KMS-11 (cell line): ENCODE results near the gene RASAL2.

Experiments
- H2AFZ ChIP-seq: fragments of 200-600 bp; sonication (generic); 2 replicates; pipeline ENCODE4 v1.6.1; 2016; ENCODE audit warnings: antibody characterized with exemption, mixed run types, low read depth
- H3K27ac ChIP-seq: fragments of 200-600 bp; sonication (generic); 2 replicates; pipeline ENCODE4 v1.6.1; 2016; ENCODE audit warnings: mild to moderate bottlenecking, mixed run types
- H3K27me3 ChIP-seq: fragments of 200-600 bp; sonication (generic); 2 replicates; pipeline ENCODE4 v1.6.1; 2017; ENCODE audit warnings: mild to moderate bottlenecking, low read depth, mixed run types, moderate library complexity; ENCODE audit not compliant: insufficient read depth
- H3K36me3 ChIP-seq: fragments of 200-600 bp; sonication (generic); 2 replicates; pipeline ENCODE4 v1.6.1; 2017; ENCODE audit warnings: mild to moderate bottlenecking, mixed run types; ENCODE audit not compliant: insufficient read depth
- H3K4me1 ChIP-seq: fragments of 200-600 bp; sonication (generic); 2 replicates; pipeline ENCODE4 v1.6.1; 2016; ENCODE audit warnings: mild to moderate bottlenecking, low read depth, mixed run types; ENCODE audit not compliant: poor library complexity, severe bottlenecking
- H3K4me2 ChIP-seq: fragments of 200-600 bp; sonication (generic); 2 replicates; pipeline ENCODE4 v1.7.0; 2016; ENCODE audit warnings: mild to moderate bottlenecking, mixed run types
- H3K4me3 ChIP-seq: fragments of 200-600 bp; sonication (generic); IDR thresholded peaks from 2 replicates; pipeline ENCODE4 v1.6.1; 2017; ENCODE audit warnings: low read depth, low read length, mixed read lengths; ENCODE audit not compliant: insufficient read depth
- H3K79me2 ChIP-seq: fragments of 200-600 bp; sonication (generic); 2 replicates; pipeline ENCODE4 v1.6.1; 2016; ENCODE audit warnings: low read depth, mixed run types; ENCODE audit not compliant: insufficient read depth
- H3K9ac ChIP-seq: fragments of 200-600 bp; sonication (generic); 2 replicates; pipeline ENCODE4 v1.6.1; 2016; ENCODE audit warnings: mild to moderate bottlenecking, mixed run types
- H4K20me1 ChIP-seq: fragments of 200-600 bp; sonication (generic); 2 replicates; pipeline ENCODE4 v1.6.1; 2016; ENCODE audit warnings: mild to moderate bottlenecking, mixed run types; ENCODE audit not compliant: insufficient read depth
- CTCF ChIP-seq: fragments of 200-600 bp; sonication (generic); conservative IDR thresholded peaks from 2 replicates; pipeline ENCODE4 v1.6.1; 2017; ENCODE audit warnings: low read depth, mild to moderate bottlenecking, antibody characterized with exemption, low read length, moderate library complexity, mixed read lengths

RASAL2 gene

GRCh38 chr1:178464566-178464965, 370.7 kb downstream of the RASAL2 start:
- H2AFZ ChIP-seq: no peak overlapping the region
- no peak overlapping the region for H3K27ac ChIP-seq
- TF ChIP-seq CTCF: no peak
- no peaks in the 10 kb centered on the region for H3K4me1 ChIP-seq
- H3K9ac ChIP-seq: no peak overlapping the region
- H3K27me3 ChIP-seq: no peaks in the 10 kb centered on the region
- H3K4me2 ChIP-seq: no peak overlapping the region
- H4K20me1 ChIP-seq: no peaks in the 10 kb centered on the region
- no peak overlapping the region for H3K4me3 ChIP-seq
- H3K79me2 ChIP-seq: no peaks in the 10 kb centered on the region
- H3K36me3 ChIP-seq: no peaks in the 10 kb centered on the region

GRCh38 chr1:178465011-178465410, 371.1 kb downstream of the RASAL2 start:
- H4K20me1 ChIP-seq: no peaks in the 10 kb centered on the region
- H3K4me2 ChIP-seq: no peak overlapping the region
- H3K9ac ChIP-seq: no peak overlapping the region
- no peaks in the 10 kb centered on the region for H3K79me2 ChIP-seq
- no peak overlapping the region for H3K4me3 ChIP-seq
- H2AFZ ChIP-seq: no peak overlapping the region
- H3K27me3 ChIP-seq: no peaks in the 10 kb centered on the region
- TF ChIP-seq CTCF: no peak
- H3K36me3 ChIP-seq: no peaks in the 10 kb centered on the region
- no peaks in the 10 kb centered on the region for H3K4me1 ChIP-seq
- no peak overlapping the region for H3K27ac ChIP-seq

GRCh38 chr1:178467837-178468236, 373.9 kb downstream of the RASAL2 start:
- Histone ChIP-seq H4K20me1 (no peaks in the 10 kb centered on the region), H3K9ac (no peak overlapping the region), H3K27me3 (no peaks in the 10 kb centered on the region), H3K79me2 (no peaks in the 10 kb centered on the region), H3K4me1 (no peaks in the 10 kb centered on the region), H3K36me3 (no peaks in the 10 kb centered on the region), H3K27ac (no peak overlapping the region), H3K4me2 (no peak overlapping the region), H3K4me3 (no peak overlapping the region), H2AFZ (no peak overlapping the region)
- no peak for TF ChIP-seq CTCF

GRCh38 chr1:178470411-178470960, 376.6 kb downstream of the RASAL2 start:
- no peak for TF ChIP-seq CTCF
- no peak overlapping the region for H3K27ac ChIP-seq
- no peaks in the 10 kb centered on the region for H3K27me3 ChIP-seq
- H3K4me1 ChIP-seq: no peaks in the 10 kb centered on the region
- no peaks in the 10 kb centered on the region for H3K79me2 ChIP-seq
- no peaks in the 10 kb centered on the region for H4K20me1 ChIP-seq
- H3K4me3 ChIP-seq: no peak overlapping the region
- H3K4me2 ChIP-seq: no peak overlapping the region
- no peak overlapping the region for H3K9ac ChIP-seq
- H3K36me3 ChIP-seq: no peaks in the 10 kb centered on the region
- H2AFZ ChIP-seq: no peak overlapping the region
